ENCODE data around the gene BORCS5.

Gene BORCS5

DNA sequence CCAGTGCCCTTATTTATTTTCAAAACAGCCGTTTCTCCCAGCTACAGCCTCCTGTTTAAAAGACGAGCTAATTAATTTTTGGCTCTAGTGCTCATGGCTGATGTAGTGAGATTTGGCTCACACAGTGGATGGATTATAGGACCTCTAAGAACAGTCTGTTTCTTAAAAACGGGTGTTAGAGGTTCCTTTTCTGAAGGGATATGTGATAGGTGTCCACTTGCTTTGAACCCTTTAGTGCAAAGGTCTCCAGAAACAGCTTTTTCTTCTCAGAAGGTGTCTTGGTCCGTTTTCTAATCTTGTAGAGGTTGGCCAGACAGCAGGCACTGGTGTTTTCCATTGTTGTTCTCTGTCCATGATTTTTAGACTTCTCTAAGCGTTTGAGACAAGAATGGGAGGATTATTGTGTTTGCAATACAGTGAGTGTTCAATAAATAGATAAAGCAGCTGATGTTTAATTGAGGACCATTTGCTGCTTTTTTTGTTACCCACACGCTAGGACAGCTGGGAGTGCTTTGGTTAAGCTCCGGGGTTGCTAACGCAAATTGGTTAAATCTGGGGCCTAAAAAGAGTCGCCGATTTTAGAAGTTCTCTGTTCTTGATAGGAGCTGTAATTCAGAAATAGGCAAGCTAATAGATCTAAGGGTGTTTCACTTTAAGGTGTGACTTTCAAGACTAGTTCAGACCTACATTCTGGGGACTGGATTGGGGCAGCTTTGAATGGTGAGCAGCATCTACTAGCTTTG lies 1.0 kb downstream of the BORCS5 start:
- Histone ChIP-seq H3K9me2 (replicated peaks; ENCODE audit: low read depth, low read length) (no peaks in the 10 kb centered on the region), H3K9ac (ENCODE audit: low read depth, low read length, poor library complexity, severe bottlenecking) (peak overlapping the region; percentile 86), H3K4me1 (ENCODE audit: insufficient read depth, low read length, poor library complexity, severe bottlenecking) (peaks cover 14% of the 10 kb centered on the region), H3K4me3 (ENCODE audit: low read length, poor library complexity, severe bottlenecking) (peak overlapping the region; percentile 89), H3K4me2 (ENCODE audit: low read depth, low read length, poor library complexity, severe bottlenecking) (peak overlapping the region; percentile 89), H3K36me3 (ENCODE audit: insufficient read depth, low read length) (no peaks in the 10 kb centered on the region), H3K9me3 (ENCODE audit: insufficient read depth, low read depth, low read length) (no peaks in the 10 kb centered on the region), H3K79me2 (ENCODE audit: insufficient read depth, low read length) (peaks cover 20% of the 10 kb centered on the region), H3F3A (ENCODE audit: low read depth) (no peaks in the 10 kb centered on the region), H3K27me3 (ENCODE audit: insufficient read depth, low read length, poor library complexity, severe bottlenecking) (no peaks in the 10 kb centered on the region), H2AFZ (ENCODE audit: low read length) (peak overlapping the region; percentile 76; the same call in 1 of the 2 replicates), H4K20me1 (ENCODE audit: insufficient read depth, low read length, poor library complexity, severe bottlenecking) (no peaks in the 10 kb centered on the region)
- TF ChIP-seq CTCF (conservative IDR thresholded peaks at IDR 0.05; ENCODE audit: low read length) (no peak), EZH2phosphoT487 (IDR thresholded peaks at IDR 0.05; ENCODE audit: borderline replicate concordance) (no peak)

- Histone ChIP-seq H3K9me3 (ENCODE audit: insufficient read depth, low read depth, low read length) (no peaks in the 10 kb centered on the region), H3K36me3 (ENCODE audit: insufficient read depth, low read length) (no peaks in the 10 kb centered on the region), H4K20me1 (ENCODE audit: insufficient read depth, low read length, poor library complexity, severe bottlenecking) (no peaks in the 10 kb centered on the region), H3F3A (ENCODE audit: low read depth) (no peaks in the 10 kb centered on the region), H3K4me1 (ENCODE audit: insufficient read depth, low read length, poor library complexity, severe bottlenecking) (peaks cover 14% of the 10 kb centered on the region), H3K9ac (ENCODE audit: low read depth, low read length, poor library complexity, severe bottlenecking) (peak overlapping the region; percentile 86), H3K27me3 (ENCODE audit: insufficient read depth, low read length, poor library complexity, severe bottlenecking) (no peaks in the 10 kb centered on the region), H3K4me3 (ENCODE audit: low read length, poor library complexity, severe bottlenecking) (peak overlapping the region; percentile 89), H3K79me2 (ENCODE audit: insufficient read depth, low read length) (peaks cover 20% of the 10 kb centered on the region), H3K9me2 (replicated peaks; ENCODE audit: low read depth, low read length) (no peaks in the 10 kb centered on the region), H2AFZ (ENCODE audit: low read length) (no peak overlapping the region), H3K4me2 (ENCODE audit: low read depth, low read length, poor library complexity, severe bottlenecking) (peak overlapping the region; percentile 89)
- TF ChIP-seq CTCF (conservative IDR thresholded peaks at IDR 0.05; ENCODE audit: low read length) (no peak), EZH2phosphoT487 (IDR thresholded peaks at IDR 0.05; ENCODE audit: borderline replicate concordance) (no peak)
These were observed 1.6 kb downstream of the BORCS5 start for GRCh38 chr12:12358528-12358927.

GRCh38 chr12:12364787-12365445 lies 8.0 kb downstream of the BORCS5 start:
- TF ChIP-seq EZH2phosphoT487 (IDR thresholded peaks at IDR 0.05; ENCODE audit: borderline replicate concordance) (no peak), CTCF (conservative IDR thresholded peaks at IDR 0.05; ENCODE audit: low read length) (no peak)
- Histone ChIP-seq H3K9me2 (replicated peaks; ENCODE audit: low read depth, low read length) (no peaks in the 10 kb centered on the region), H3K79me2 (ENCODE audit: insufficient read depth, low read length) (no peaks in the 10 kb centered on the region), H3K9me3 (ENCODE audit: insufficient read depth, low read depth, low read length) (no peaks in the 10 kb centered on the region), H3K4me2 (ENCODE audit: low read depth, low read length, poor library complexity, severe bottlenecking) (no peak overlapping the region), H3F3A (ENCODE audit: low read depth) (no peaks in the 10 kb centered on the region), H3K9ac (ENCODE audit: low read depth, low read length, poor library complexity, severe bottlenecking) (no peak overlapping the region), H3K4me1 (ENCODE audit: insufficient read depth, low read length, poor library complexity, severe bottlenecking) (peaks cover 4% of the 10 kb centered on the region), H3K36me3 (ENCODE audit: insufficient read depth, low read length) (no peaks in the 10 kb centered on the region), H3K4me3 (ENCODE audit: low read length, poor library complexity, severe bottlenecking) (no peak overlapping the region), H2AFZ (ENCODE audit: low read length) (no peak overlapping the region), H4K20me1 (ENCODE audit: insufficient read depth, low read length, poor library complexity, severe bottlenecking) (no peaks in the 10 kb centered on the region), H3K27me3 (ENCODE audit: insufficient read depth, low read length, poor library complexity, severe bottlenecking) (no peaks in the 10 kb centered on the region)

All from Loucy (cell line).